Fibroblast of skin of back (primary cell): ENCODE measurements around the gene C2CD2.

ENCODE experiments used
- DNase-seq: peaks from one replicate; pipeline ENCODE4 v3.0.0-alpha.2; 2013

The C2CD2 gene

GRCh38 chr21:41929248-41929647 is 24.6 kb downstream of the C2CD2 start:
- DNase-seq: no peak

GRCh38 chr21:41928621-41929220 is 25.1 kb downstream of the C2CD2 start:
- DNase-seq: no peak

- no peak for DNase-seq
These were observed 25.9 kb downstream of the C2CD2 start for GRCh38 chr21:41927727-41928409.

- DNase-seq: no peak
These were observed 27.0 kb downstream of the C2CD2 start for GRCh38 chr21:41926807-41927171.

- peak; percentile 46 for DNase-seq
These were observed 27.6 kb downstream of the C2CD2 start for GRCh38 chr21:41926117-41926806.

- no peak for DNase-seq
These were observed 28.1 kb downstream of the C2CD2 start for GRCh38 chr21:41925767-41926116.

GRCh38 chr21:41924368-41924754 is 29.5 kb downstream of the C2CD2 start:
- peak; percentile 54 for DNase-seq

- DNase-seq: peak; percentile 76
These were observed 30.0 kb downstream of the C2CD2 start for GRCh38 chr21:41923631-41924367.

- DNase-seq: no peak
These were observed 30.6 kb downstream of the C2CD2 start for GRCh38 chr21:41923186-41923585.

GRCh38 chr21:41921021-41921420 is 32.8 kb downstream of the C2CD2 start:
- no peak for DNase-seq

GRCh38 chr21:41920476-41920875 is 33.3 kb downstream of the C2CD2 start:
- DNase-seq: no peak

GRCh38 chr21:41919666-41920398 is 34.0 kb downstream of the C2CD2 start:
- DNase-seq: no peak

GRCh38 chr21:41918561-41919358 is 35.1 kb downstream of the C2CD2 start:
- no peak for DNase-seq

- DNase-seq: no peak
These were observed 36.3 kb downstream of the C2CD2 start for GRCh38 chr21:41917531-41917930.

- no peak for DNase-seq
These were observed 36.9 kb downstream of the C2CD2 start for GRCh38 chr21:41916888-41917433.

GRCh38 chr21:41914965-41915364 is 38.9 kb downstream of the C2CD2 start:
- no peak for DNase-seq

GRCh38 chr21:41914358-41914757 is 39.5 kb downstream of the C2CD2 start:
- no peak for DNase-seq

- no peak for DNase-seq
These were observed 40.6 kb downstream of the C2CD2 start for GRCh38 chr21:41913230-41913629.

- DNase-seq: no peak
These were observed 45.0 kb downstream of the C2CD2 start for GRCh38 chr21:41908829-41909228.

- no peak for DNase-seq
These were observed 46.1 kb downstream of the C2CD2 start for GRCh38 chr21:41907496-41908258.

GRCh38 chr21:41906770-41907169 is 47.0 kb downstream of the C2CD2 start:
- no peak for DNase-seq
